Stomach (tissue), 9 donors: Measurements from ENCODE around the gene NES. TPM values are rescaled to one million over a fixed set of nuclear protein-coding genes. Genes with fewer than 3 reads are reported as not detected.

Experiments
- DNase-seq, 2 donors: peaks; one replicate each; pipeline versions ENCODE4 v3.0.0 to v3.0.0-alpha.2; 2013 to 2019
- H3K27ac ChIP-seq, 5 donors: fragments of 200-600 bp in 4 of 5; sonication (generic) in 4 of 5; one replicate each; pipeline ENCODE4 v1.5.1; 2013 to 2019; ENCODE audit warnings: mild to moderate bottlenecking in 1 of 5, moderate library complexity in 1 of 5
- H3K27me3 ChIP-seq, 3 donors: fragments of 200-600 bp; sonication (generic); one replicate each; pipeline ENCODE4 v1.5.1; 2017 to 2019; ENCODE audit warnings: mixed run types in 1 of 3
- H3K36me3 ChIP-seq, 4 donors: fragments of 200-600 bp; sonication (generic); 1 replicate in 3 of 4; 2 replicates in 1 of 4; pipeline ENCODE4 v1.5.1; 2016 to 2019
- H3K4me1 ChIP-seq, 4 donors: fragments of 200-600 bp; sonication (generic); one replicate each; pipeline ENCODE4 v1.5.1; 2016 to 2019
- H3K4me3 ChIP-seq, 4 donors: fragments of 200-600 bp; sonication (generic) in 3 of 4; one replicate each; pipeline ENCODE4 v1.5.1; 2016 to 2019; ENCODE audit warnings: mild to moderate bottlenecking in 1 of 4
- H3K9me3 ChIP-seq, 4 donors: fragments of 200-600 bp; sonication (generic); one replicate each; pipeline ENCODE4 v1.5.1; 2016 to 2019
- EP300 ChIP-seq: sonication (generic); formaldehyde crosslinking; IDR thresholded peaks from one replicate; pipeline ENCODE4 v1.6.1; 2017; ENCODE audit warnings: antibody characterized with exemption
- POLR2A ChIP-seq, 4 donors: fragments of 450-650 bp; IDR thresholded peaks; one replicate each; pipeline ENCODE4 v1.6.1; 2016; ENCODE audit warnings: antibody characterized with exemption in 4 of 4, control low read depth in 2 of 4, mild to moderate bottlenecking in 1 of 4, moderate library complexity in 1 of 4
- POLR2AphosphoS5 ChIP-seq, 3 donors: sonication (generic); formaldehyde crosslinking; IDR thresholded peaks; one replicate each; pipeline ENCODE4 v1.6.1; 2016; ENCODE audit warnings: antibody characterized with exemption in 3 of 3
- WGBS, 5 donors: extraction: QIAGEN DNeasy Blood & Tissue Kit in 3 of 5; methylation state at CpG; one replicate each; pipeline versions ENCODE4 v1.1.5 to v1.1.7; 2013 to 2018; 5-methylcytosine and 5-hydroxymethylcytosine counted together
- intact Hi-C: fragments of 100-400 bp; cut with DNase I; formaldehyde crosslinking; loops from one replicate; pipeline ENCODE4 v1.15.1; 2023; ENCODE audit warnings: low total_unique reads
- polyA plus RNA-seq, 3 donors: library from polyadenylated mRNA; stranded (reverse); fragments of 200-250 nt; gene quantifications; one replicate each; pipeline ENCODE4 v1.2.3, GENCODE V29; 2013
- total RNA-seq, 5 donors: library from RNA; depleted of rRNA; stranded (reverse); fragments of >200 nt; gene quantifications; one replicate each; pipeline versions ENCODE4 v1.1.0 to v1.2.3, GENCODE V29; 2014 to 2016
- TF ChIP-seq, protein P1 (sequence below), 7 experiments: fragments of 450-650 bp in 4 of 7; fragments of 200-600 bp in 3 of 7; sonication (generic) in 3 of 7; IDR thresholded peaks; one replicate each; pipeline ENCODE4 v1.5.1; 2016 to 2019; ENCODE audit warnings: antibody characterized with exemption in 7 of 7, control low read depth in 2 of 7, mild to moderate bottlenecking in 1 of 7
- donor health status: healthy with polysubstance abuse.
- donor health status: Bipolar disorder and iron deficiency.
- donor health status: healthy.

NES gene
- total and polyA plus RNA-seq, 8 donors, result 1.7 to 22.3 (median 6.8) TPM

- no peak for DNase-seq
- Histone ChIP-seq H3K27ac (peak overlapping the region in 4 of 5 donors; percentile 67 to 88 (median 84)), H3K9me3 (no peaks in the 10 kb centered on the region), H3K36me3 (no peaks in the 10 kb centered on the region), H3K4me3 (peak overlapping the region; percentile 4 to 38 (median 13)), H3K4me1 (peaks cover 60 to 85% (median 79%) of the 10 kb centered on the region in 4 donors), H3K27me3 (peaks cover 0 to 41% (median 19%) of the 10 kb centered on the region in 3 donors)
- intact Hi-C loops, result no loop called here
- 17 to 28% (median 28%) methylated on average over 6 of the region's 6 CpGs for WGBS, 5 donors
- no peak for TF ChIP-seq EP300
- TF ChIP-seq POLR2AphosphoS5 (IDR thresholded peaks at IDR 0.05), result no peak
- TF ChIP-seq, protein P1, sequence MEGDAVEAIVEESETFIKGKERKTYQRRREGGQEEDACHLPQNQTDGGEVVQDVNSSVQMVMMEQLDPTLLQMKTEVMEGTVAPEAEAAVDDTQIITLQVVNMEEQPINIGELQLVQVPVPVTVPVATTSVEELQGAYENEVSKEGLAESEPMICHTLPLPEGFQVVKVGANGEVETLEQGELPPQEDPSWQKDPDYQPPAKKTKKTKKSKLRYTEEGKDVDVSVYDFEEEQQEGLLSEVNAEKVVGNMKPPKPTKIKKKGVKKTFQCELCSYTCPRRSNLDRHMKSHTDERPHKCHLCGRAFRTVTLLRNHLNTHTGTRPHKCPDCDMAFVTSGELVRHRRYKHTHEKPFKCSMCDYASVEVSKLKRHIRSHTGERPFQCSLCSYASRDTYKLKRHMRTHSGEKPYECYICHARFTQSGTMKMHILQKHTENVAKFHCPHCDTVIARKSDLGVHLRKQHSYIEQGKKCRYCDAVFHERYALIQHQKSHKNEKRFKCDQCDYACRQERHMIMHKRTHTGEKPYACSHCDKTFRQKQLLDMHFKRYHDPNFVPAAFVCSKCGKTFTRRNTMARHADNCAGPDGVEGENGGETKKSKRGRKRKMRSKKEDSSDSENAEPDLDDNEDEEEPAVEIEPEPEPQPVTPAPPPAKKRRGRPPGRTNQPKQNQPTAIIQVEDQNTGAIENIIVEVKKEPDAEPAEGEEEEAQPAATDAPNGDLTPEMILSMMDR (IDR thresholded peaks at IDR 0.05), result no peak
- no peak for TF ChIP-seq POLR2A (IDR thresholded peaks at IDR 0.05)
Observed at GRCh38 chr1:156659661-156659987, 17.6 kb downstream of the NES start.

DNA sequence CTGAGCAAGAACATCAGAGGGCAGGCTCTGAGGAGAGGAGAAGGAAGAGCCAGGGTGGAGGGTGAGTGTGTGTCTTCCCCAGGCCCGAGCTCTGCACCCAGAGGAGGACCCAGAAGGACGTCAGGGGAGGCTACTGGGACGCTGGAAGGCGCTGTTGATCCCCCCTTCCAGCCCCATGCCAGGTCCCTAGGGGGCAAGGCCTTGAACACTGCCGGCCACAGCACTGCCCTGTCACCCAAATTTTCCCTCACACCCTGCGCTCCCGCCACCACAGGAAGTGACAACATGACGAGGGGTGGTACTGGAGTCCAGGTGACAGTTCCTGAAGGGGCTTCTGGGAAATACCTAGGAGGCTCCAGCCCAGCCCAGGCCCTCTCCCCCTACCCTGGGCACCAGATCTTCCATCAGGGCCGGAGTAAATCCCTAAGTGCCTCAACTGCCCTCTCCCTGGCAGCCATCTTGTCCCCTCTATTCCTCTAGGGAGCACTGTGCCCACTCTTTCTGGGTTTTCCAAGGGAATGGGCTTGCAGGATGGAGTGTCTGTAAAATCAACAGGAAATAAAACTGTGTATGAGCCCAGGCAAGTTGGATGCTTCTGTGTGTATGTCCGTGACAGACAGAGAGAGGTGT lies 18.1 kb downstream of the NES start:
- H3K4me1 ChIP-seq, result peaks cover 54 to 79% (median 73%) of the 10 kb centered on the region in 4 donors
- DNase-seq, result peak in 1 of 2 donors; percentile 16

GRCh38 chr1:156658496-156658895 lies 18.7 kb downstream of the NES start:
- intact Hi-C loops, result no loop called here
- no peak overlapping the region for H3K4me3 ChIP-seq
- no peaks in the 10 kb centered on the region for H3K36me3 ChIP-seq
- H3K27ac ChIP-seq, result no peak overlapping the region
- no peak for TF ChIP-seq EP300
- no peak for TF ChIP-seq POLR2A (IDR thresholded peaks at IDR 0.05)
- no peak for TF ChIP-seq POLR2AphosphoS5 (IDR thresholded peaks at IDR 0.05)
- TF ChIP-seq, protein P1 (IDR thresholded peaks at IDR 0.05), result no peak
- peaks cover 48 to 74% (median 68%) of the 10 kb centered on the region in 4 donors for H3K4me1 ChIP-seq
- no peaks in the 10 kb centered on the region for H3K9me3 ChIP-seq
- WGBS, 5 donors, result 88 to 93% (median 90%) methylated on average over 14 of the region's 14 CpGs
- DNase-seq, result peak in 1 of 2 donors; percentile 19
- H3K27me3 ChIP-seq, result peaks cover 0 to 52% (median 20%) of the 10 kb centered on the region in 3 donors

More for the DNA sequence above, 18.1 kb downstream of the NES start:
- intact Hi-C loops, result no loop called here
- H3K27me3 ChIP-seq, result peaks cover 0 to 47% (median 20%) of the 10 kb centered on the region in 3 donors
- peak overlapping the region in 2 of 5 donors; percentile 67 to 88 for H3K27ac ChIP-seq
- WGBS, 5 donors, result 65 to 82% (median 79%) methylated on average over 10 of the region's 10 CpGs
- H3K36me3 ChIP-seq, result no peaks in the 10 kb centered on the region
- H3K4me3 ChIP-seq, result no peak overlapping the region
- H3K9me3 ChIP-seq, result no peaks in the 10 kb centered on the region
- TF ChIP-seq, protein P1 (IDR thresholded peaks at IDR 0.05), result no peak
- TF ChIP-seq POLR2A (IDR thresholded peaks at IDR 0.05), result no peak
- no peak for TF ChIP-seq EP300
- no peak for TF ChIP-seq POLR2AphosphoS5 (IDR thresholded peaks at IDR 0.05)

DNA sequence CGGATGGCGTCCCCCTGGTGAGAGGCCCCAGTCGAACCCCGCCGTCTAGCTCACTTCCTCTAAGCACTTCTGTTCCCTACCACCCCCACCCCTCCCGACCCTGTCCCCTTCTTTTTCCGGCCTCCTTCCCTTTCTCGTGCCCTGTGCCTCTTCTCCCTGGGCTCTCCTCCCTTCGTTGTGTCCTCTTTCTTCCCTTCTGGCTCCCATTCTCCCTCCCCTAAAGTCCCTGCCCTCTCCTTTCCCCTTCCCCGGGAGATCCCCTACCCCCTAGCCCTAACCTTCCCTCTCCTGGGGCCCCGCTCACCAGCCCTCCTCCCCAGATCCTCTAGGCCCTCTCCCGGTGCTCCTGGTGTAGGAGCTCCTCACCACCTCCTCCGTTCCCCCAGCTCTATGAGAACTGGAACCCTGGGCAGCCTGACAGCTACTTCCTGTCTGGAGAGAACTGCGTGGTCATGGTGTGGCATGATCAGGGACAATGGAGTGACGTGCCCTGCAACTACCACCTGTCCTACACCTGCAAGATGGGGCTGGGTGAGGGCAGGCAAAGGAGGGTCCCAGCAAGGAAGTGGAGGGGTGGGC lies 19.4 kb downstream of the NES start:
- WGBS, 5 donors, result 17 to 21% (median 18%) methylated on average over 15 of the region's 15 CpGs
- intact Hi-C loops, result no loop called here
- no peaks in the 10 kb centered on the region for H3K9me3 ChIP-seq
- peak in 1 of 2 donors; percentile 24 for DNase-seq
- peak overlapping the region in 3 of 4 donors; percentile 36 to 44 (median 36) for H3K4me3 ChIP-seq
- TF ChIP-seq, protein P1 (IDR thresholded peaks at IDR 0.05), result peak in 1 of 7 experiments; percentile 49
- no peak for TF ChIP-seq POLR2A (IDR thresholded peaks at IDR 0.05)
- no peaks in the 10 kb centered on the region for H3K36me3 ChIP-seq
- peaks cover 0 to 59% (median 20%) of the 10 kb centered on the region in 3 donors for H3K27me3 ChIP-seq
- peak overlapping the region in 1 of 5 donors; percentile 18 for H3K27ac ChIP-seq
- H3K4me1 ChIP-seq, result peaks cover 44 to 67% (median 61%) of the 10 kb centered on the region in 4 donors
